CD14-positive monocyte (primary cell): ENCODE measurements around the gene ILK. TPM values are rescaled to one million over a fixed set of nuclear protein-coding genes. Genes with fewer than 3 reads are reported as not detected.

Source experiments
- DNase-seq, 3 donors: peaks; one replicate each; pipeline ENCODE4 v3.0.0-alpha.2; 2011 to 2022
- H2AFZ ChIP-seq: 2 replicates; pipeline ENCODE4 v1.6.0; 2012; ENCODE audit warnings: mild to moderate bottlenecking, low read depth, low read length, inconsistent platforms; ENCODE audit not compliant: insufficient read depth, poor library complexity, severe bottlenecking
- H3K27ac ChIP-seq, 2 donors: 1 replicate in 1 of 2; 2 replicates in 1 of 2; pipeline ENCODE4 v1.5.1; 2012 to 2013; ENCODE audit warnings: low read length in 2 of 2, control low read depth in 1 of 2, inconsistent platforms in 1 of 2, low read depth in 1 of 2, mild to moderate bottlenecking in 1 of 2
- H3K27me3 ChIP-seq, 2 donors: one replicate each; pipeline versions ENCODE4 v1.6.0 to v1.6.1; 2011 to 2013; ENCODE audit warnings: low read length in 2 of 2; ENCODE audit not compliant: control insufficient read depth in 2 of 2, insufficient read depth in 2 of 2
- H3K36me3 ChIP-seq, 2 donors: replicated peaks in 1 of 2; 1 replicate in 1 of 2; 2 replicates in 1 of 2; pipeline versions ENCODE4 v1.5.1 to v1.6.1; 2012 to 2013; ENCODE audit warnings: low read length in 2 of 2, control low read depth in 1 of 2, inconsistent platforms in 1 of 2, mild to moderate bottlenecking in 1 of 2; ENCODE audit not compliant: insufficient read depth in 2 of 2, control insufficient read depth in 1 of 2
- H3K4me1 ChIP-seq, 2 donors: 1 replicate in 1 of 2; 2 replicates in 1 of 2; pipeline versions ENCODE4 v1.5.1 to v1.6.1; 2012 to 2013; ENCODE audit warnings: low read length in 2 of 2, control low read depth in 1 of 2, inconsistent platforms in 1 of 2, mild to moderate bottlenecking in 1 of 2, moderate library complexity in 1 of 2; ENCODE audit not compliant: insufficient read depth in 2 of 2, control insufficient read depth in 1 of 2
- H3K4me2 ChIP-seq: replicated peaks from 2 replicates; pipeline ENCODE3; 2012; ENCODE audit warnings: low read length, moderate library complexity, mild to moderate bottlenecking; ENCODE audit not compliant: poor library complexity, severe bottlenecking; ENCODE audit errors: extremely low read depth
- H3K4me3 ChIP-seq, 3 experiments: fragments of 200-600 bp in 1 of 3; sonication (generic) in 1 of 3; replicated peaks in 1 of 3; 1 replicate in 2 of 3; 2 replicates in 1 of 3; pipeline ENCODE4 v1.5.1; 2011 to 2013; ENCODE audit warnings: low read length in 3 of 3, mild to moderate bottlenecking in 3 of 3, control low read depth in 2 of 3, low read depth in 2 of 3, inconsistent platforms in 1 of 3, moderate library complexity in 1 of 3
- H3K79me2 ChIP-seq: 2 replicates; pipeline ENCODE4 v1.6.0; 2012; ENCODE audit warnings: mild to moderate bottlenecking, control low read depth, inconsistent platforms, low read length, moderate library complexity; ENCODE audit not compliant: insufficient read depth
- H3K9ac ChIP-seq: 2 replicates; pipeline ENCODE4 v1.6.0; 2017; ENCODE audit warnings: low read length, mild to moderate bottlenecking; ENCODE audit not compliant: insufficient read depth, poor library complexity, severe bottlenecking
- H3K9me3 ChIP-seq, 2 donors: replicated peaks in 1 of 2; 1 replicate in 1 of 2; 2 replicates in 1 of 2; pipeline versions ENCODE4 v1.5.1 to v1.6.1; 2012 to 2013; ENCODE audit warnings: low read length in 2 of 2, control low read depth in 1 of 2; ENCODE audit not compliant: control insufficient read depth in 1 of 2, insufficient read depth in 1 of 2
- H4K20me1 ChIP-seq: 2 replicates; pipeline ENCODE4 v1.6.0; 2012; ENCODE audit warnings: mild to moderate bottlenecking, low read length, control low read depth, moderate library complexity; ENCODE audit not compliant: insufficient read depth
- H3K27ac Mint-ChIP-seq, 7 donors: one replicate each; pipeline ENCODE4 v1.8.0; 2020; ENCODE audit warnings: mild to moderate bottlenecking in 7 of 7, mixed read lengths in 7 of 7, moderate library complexity in 6 of 7, inconsistent platforms in 2 of 7
- H3K27me3 Mint-ChIP-seq, 3 donors: one replicate each; pipeline ENCODE4 v1.8.0; 2021 to 2022; ENCODE audit warnings: low read depth in 3 of 3, mild to moderate bottlenecking in 3 of 3, mixed read lengths in 3 of 3, moderate library complexity in 3 of 3, inconsistent platforms in 1 of 3
- H3K36me3 Mint-ChIP-seq, 2 donors: one replicate each; pipeline ENCODE4 v1.8.0; 2020; ENCODE audit warnings: mixed read lengths in 2 of 2, inconsistent platforms in 1 of 2, mild to moderate bottlenecking in 1 of 2
- H3K4me1 Mint-ChIP-seq: one replicate; pipeline ENCODE4 v1.8.0; 2020; ENCODE audit warnings: mild to moderate bottlenecking, mixed read lengths
- H3K4me3 Mint-ChIP-seq, 2 donors: one replicate each; pipeline ENCODE4 v1.8.0; 2020; ENCODE audit warnings: mild to moderate bottlenecking in 2 of 2, mixed read lengths in 2 of 2, moderate library complexity in 1 of 2
- H3K9me3 Mint-ChIP-seq, 7 donors: one replicate each; pipeline ENCODE4 v1.8.0; 2020 to 2022; ENCODE audit warnings: mixed read lengths in 7 of 7, mild to moderate bottlenecking in 6 of 7, moderate library complexity in 6 of 7, inconsistent platforms in 2 of 7
- CTCF ChIP-seq: fragments of 200-600 bp; IDR thresholded peaks from one replicate; pipeline ENCODE4 v1.8.0; 2022; ENCODE audit warnings: antibody characterized with exemption, mild to moderate bottlenecking
- WGBS: methylation state at CpG from one replicate; pipeline ENCODE4 v1.1.5; 2013; ENCODE audit warnings: missing lambda C conversion rate; ENCODE audit not compliant: insufficient coverage; 5-methylcytosine and 5-hydroxymethylcytosine counted together
- intact Hi-C, 2 donors: fragments of 100-400 bp; cut with micrococcal nuclease; formaldehyde crosslinking; loops; one replicate each; pipeline versions ENCODE4 v1.15.0 to v1.15.1; 2023
- polyA plus RNA-seq, 3 donors: library from polyadenylated mRNA; depleted of rRNA in 1 of 3; unstranded in 2 of 3; stranded (reverse) in 1 of 3; fragments of 300-500 nt in 2 of 3; fragments of >200 nt in 1 of 3; fragmentation: Illumina TruSeq in 2 of 3; gene quantifications; 1 replicate in 2 of 3; 2 replicates in 1 of 3; pipeline ENCODE4 v1.2.3, GENCODE V29; 2012 to 2021

Gene ILK
- polyA plus RNA-seq, 3 donors: 165 to 271 (median 250) TPM

DNA sequence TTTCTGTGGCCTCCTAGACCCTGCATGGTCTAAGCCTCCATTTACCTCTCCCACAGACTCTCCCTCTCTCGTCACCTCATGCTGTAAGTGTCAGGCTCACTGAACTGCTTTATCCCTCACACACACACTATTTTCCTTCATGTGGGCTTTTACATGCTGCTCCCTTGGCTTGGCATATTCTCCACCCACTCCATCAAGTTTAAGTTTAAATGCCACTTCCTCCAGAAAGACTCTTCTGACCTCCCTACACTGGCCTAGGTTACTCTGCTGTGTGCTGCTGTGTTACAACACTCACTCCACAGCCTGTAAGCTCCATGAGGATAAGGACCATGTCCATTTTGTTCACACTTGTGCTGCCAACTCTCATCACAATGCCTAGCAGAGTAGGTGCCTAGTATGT lies 49.5 kb downstream of the ILK start:
- H3K4me1 Mint-ChIP-seq: peaks cover 9% of the 10 kb centered on the region
- Histone ChIP-seq H3K36me3 (no peaks in the 10 kb centered on the region), H4K20me1 (no peaks in the 10 kb centered on the region), H3K4me3 (no peak overlapping the region), H3K27me3 (peaks cover 31% of the 10 kb centered on the region in 2 donors), H3K4me2 (no peak overlapping the region), H3K27ac (no peak overlapping the region), H3K79me2 (no peaks in the 10 kb centered on the region), H3K9me3 (peaks cover 0 to 5% of the 10 kb centered on the region in 2 donors), H2AFZ (no peak overlapping the region), H3K9ac (no peak overlapping the region), H3K4me1 (peaks cover 16 to 21% of the 10 kb centered on the region in 2 donors)
- WGBS: 78% methylated on average over 1 of the region's 1 CpG
- no peaks in the 10 kb centered on the region for H3K36me3 Mint-ChIP-seq
- peaks cover 15 to 16% (median 15%) of the 10 kb centered on the region in 3 donors for H3K27me3 Mint-ChIP-seq
- peaks cover 0 to 4% (median 0%) of the 10 kb centered on the region in 7 donors for H3K9me3 Mint-ChIP-seq
- no peak overlapping the region for H3K27ac Mint-ChIP-seq
- intact Hi-C loops: loop anchor here (5.0 kb wide), 2 partner anchors 41 to 51 kb away; partner anchors contain the start of genes ILK (in 1 of the 2), RRP8 (in 1 of the 2) and TAF10 (in 1 of the 2)
- TF ChIP-seq CTCF: no peak
- no peak overlapping the region for H3K4me3 Mint-ChIP-seq
- no peak for DNase-seq

- H3K4me1 Mint-ChIP-seq: peaks cover 9% of the 10 kb centered on the region
- peaks cover 31% of the 10 kb centered on the region in 2 donors for H3K27me3 ChIP-seq
Measured at GRCh38 chr11:6653656-6654055, 50.1 kb downstream of the ILK start.

More at GRCh38 chr11:6653656-6654055, 50.1 kb downstream of the ILK start:
- Histone ChIP-seq H2AFZ (no peak overlapping the region), H3K9ac (no peak overlapping the region), H3K79me2 (no peaks in the 10 kb centered on the region), H4K20me1 (no peaks in the 10 kb centered on the region), H3K27ac (no peak overlapping the region), H3K4me1 (peaks cover 10 to 15% of the 10 kb centered on the region in 2 donors), H3K4me2 (no peak overlapping the region), H3K36me3 (no peaks in the 10 kb centered on the region), H3K4me3 (no peak overlapping the region), H3K9me3 (peaks cover 0 to 5% of the 10 kb centered on the region in 2 donors)
- H3K27me3 Mint-ChIP-seq: peaks cover 15 to 16% (median 15%) of the 10 kb centered on the region in 3 donors
- peaks cover 0 to 4% (median 0%) of the 10 kb centered on the region in 7 donors for H3K9me3 Mint-ChIP-seq
- no peak for DNase-seq
- intact Hi-C loops: loop anchor here (5.0 kb wide), 2 partner anchors 41 to 51 kb away; partner anchors contain the start of genes ILK (in 1 of the 2), RRP8 (in 1 of the 2) and TAF10 (in 1 of the 2)
- TF ChIP-seq CTCF: no peak
- no peaks in the 10 kb centered on the region for H3K36me3 Mint-ChIP-seq
- 89% methylated on average over 2 of the region's 2 CpGs for WGBS
- no peak overlapping the region for H3K4me3 Mint-ChIP-seq
- no peak overlapping the region for H3K27ac Mint-ChIP-seq
